Right ventricle myocardium inferior (tissue), 1 donor: ENCODE measurements around the gene EIF2B4. TPM values are rescaled to one million over a fixed set of nuclear protein-coding genes. Genes with fewer than 3 reads are reported as not detected.
"Not testable (repeated sequence)": the region's sequence is repeated elsewhere in the genome, so short reads cannot be mapped to it uniquely, and the experiment has no call there.

ENCODE experiments used
- ATAC-seq: fragments of 200-7000 bp; cut with Tn5 transposase; one replicate; pipeline ENCODE4 v1.9.1; 2020; ENCODE audit warnings: mild to moderate bottlenecking, moderate library complexity
- DNase-seq: peaks from one replicate; pipeline ENCODE4 v3.0.0; 2021; ENCODE audit errors: missing footprints
- intact Hi-C: fragments of 100-400 bp; cut with DNase I; formaldehyde crosslinking; loops from one replicate; pipeline ENCODE4 v1.11.0; 2022
- total RNA-seq: library from RNA; stranded (reverse); fragmentation: NEBNext Ultra II Directional; extraction: Animal tissue kit (Norgen Biotek cat#: 25700); gene quantifications from one replicate; pipeline ENCODE4 v1.2.1, GENCODE V29; 2021
- donor health status: DM: no; HTN: yes; CAD: no; lungs with severe emphysema.

The EIF2B4 gene
- total RNA-seq, 1 donor from 2014 or later, result 40.3 TPM

DNA sequence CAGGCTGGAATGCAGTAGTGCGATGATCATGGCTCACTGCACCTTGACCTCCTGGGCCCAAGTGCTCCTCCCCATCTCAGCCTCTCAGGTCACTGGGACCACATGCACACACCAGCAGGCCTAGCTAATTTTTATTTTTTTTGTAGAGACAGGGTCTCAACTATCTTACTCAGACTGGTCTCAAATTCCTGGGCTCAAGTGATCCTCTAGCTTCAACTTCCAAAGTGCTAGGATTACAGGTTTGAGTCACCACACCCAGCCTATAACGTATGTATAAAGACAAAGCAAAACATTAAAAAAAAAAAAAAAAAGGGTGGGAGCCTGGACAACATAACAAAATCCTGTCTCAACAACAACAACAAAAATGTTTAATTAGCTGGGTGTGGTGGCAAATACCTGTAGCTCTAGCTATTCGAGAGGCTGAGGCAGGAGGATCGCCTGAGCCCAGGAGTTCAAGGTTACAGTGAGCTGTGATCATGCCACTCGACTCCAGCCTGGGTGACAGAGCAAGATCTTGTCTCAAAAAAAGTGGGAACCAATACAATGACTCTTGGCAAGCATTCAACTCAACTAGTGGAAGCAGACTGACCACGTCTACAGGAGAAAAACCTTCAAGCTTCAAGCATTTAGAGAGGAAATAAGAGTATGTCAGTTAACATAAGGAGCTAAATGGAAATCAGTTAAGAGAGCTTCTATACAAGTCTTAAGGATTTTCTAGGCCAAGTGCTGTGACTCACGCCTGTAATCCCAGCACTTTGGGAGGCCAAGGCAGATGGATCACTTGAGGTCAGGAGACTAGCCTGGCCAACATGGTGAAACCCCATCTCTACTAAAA, 16.2 kb downstream of the EIF2B4 start:
- ATAC-seq (no peak), DNase-seq (no peak)
- intact Hi-C loops, result loop anchor here (2.0 kb wide), 1 partner anchor 55 kb away; the partner anchor contains the start of gene PPM1G

DNA sequence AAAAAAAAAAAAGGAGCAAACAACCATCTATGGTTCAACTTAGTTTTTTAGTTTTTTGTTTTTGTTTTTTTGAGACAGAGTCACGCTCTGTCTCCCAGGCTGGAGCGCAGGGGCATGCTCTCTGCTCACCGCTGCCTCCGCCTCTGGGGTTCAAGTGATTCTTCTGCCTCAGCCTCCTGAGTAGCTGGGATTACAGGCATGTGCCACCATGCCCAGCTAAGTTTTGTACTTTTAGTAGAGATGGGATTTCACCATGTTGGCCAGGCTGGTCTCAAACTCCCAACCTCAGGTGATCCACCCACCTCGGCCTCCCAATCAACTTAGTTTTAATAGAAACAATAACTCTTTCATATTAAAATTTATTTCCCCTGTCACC, 16.8 kb downstream of the EIF2B4 start:
- intact Hi-C loops, ATAC-seq, DNase-seq: not testable (repeated sequence)

DNA sequence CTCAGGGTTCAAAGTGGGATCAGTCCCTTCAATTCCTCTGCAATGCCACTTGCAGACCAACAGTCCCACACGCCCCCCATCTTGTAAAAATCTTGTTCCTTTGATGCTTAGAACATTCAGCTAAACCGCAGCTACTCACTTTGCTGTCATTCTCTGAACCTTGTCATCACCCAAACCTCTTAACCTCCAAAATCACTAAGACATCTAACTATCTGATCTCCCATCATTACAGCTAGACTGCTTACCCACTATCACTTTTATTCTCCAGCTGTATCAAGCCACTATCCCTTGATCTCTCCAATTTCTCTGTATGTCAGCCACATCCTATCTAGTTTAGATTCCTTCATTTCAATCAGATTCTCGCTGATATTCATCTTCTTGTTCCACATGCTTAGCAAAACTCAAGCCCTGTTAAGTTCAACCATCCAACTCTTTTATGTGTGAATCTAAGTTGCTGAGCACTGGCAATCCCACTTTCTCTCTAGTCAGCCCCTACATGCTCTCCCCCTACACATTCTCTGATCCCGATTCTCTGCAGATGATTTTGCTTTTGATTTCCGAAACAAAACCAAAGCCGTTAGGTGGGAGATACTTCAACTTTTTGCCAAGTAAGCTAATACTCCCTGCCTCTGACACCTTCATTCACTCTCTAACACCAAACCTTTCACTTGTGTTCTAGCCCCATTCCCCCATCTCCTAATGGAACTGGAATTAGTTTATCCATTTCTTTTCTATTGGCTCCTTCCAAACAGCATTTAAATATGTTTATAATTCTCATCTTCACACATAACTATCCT, 18.1 kb downstream of the EIF2B4 start:
- intact Hi-C loops, result no loop called here
- DNase-seq (no peak), ATAC-seq (no peak)

DNA sequence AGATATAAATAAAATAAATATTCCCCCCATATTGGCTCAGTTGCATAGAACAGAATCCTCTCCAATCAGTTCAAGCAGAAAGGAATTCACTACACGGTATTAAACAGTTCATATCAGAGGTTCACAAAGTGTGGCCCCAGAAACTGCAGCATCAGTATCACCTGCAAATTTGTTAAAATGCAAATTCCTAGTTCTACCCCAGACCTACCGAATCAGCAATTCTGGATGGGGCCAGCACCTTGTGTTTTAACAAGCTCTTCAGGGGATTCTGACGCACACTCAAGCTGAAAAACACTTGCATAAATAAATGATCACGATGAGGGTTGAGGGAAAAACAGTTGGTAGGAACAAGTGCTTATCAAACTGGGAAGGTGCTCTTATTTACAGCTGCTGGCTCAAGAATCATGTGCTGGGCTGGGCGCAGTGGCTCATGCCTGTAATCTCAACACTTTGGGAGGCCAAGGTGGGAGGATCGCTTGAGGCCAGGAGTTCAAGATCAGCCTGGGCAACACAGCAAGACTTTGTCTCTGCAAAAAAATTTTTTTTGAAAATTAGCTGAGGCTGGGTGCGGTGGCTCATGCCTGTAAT, 19.9 kb downstream of the EIF2B4 start:
- ATAC-seq, result no peak
- DNase-seq, result no peak
- intact Hi-C loops, result no loop called here

DNA sequence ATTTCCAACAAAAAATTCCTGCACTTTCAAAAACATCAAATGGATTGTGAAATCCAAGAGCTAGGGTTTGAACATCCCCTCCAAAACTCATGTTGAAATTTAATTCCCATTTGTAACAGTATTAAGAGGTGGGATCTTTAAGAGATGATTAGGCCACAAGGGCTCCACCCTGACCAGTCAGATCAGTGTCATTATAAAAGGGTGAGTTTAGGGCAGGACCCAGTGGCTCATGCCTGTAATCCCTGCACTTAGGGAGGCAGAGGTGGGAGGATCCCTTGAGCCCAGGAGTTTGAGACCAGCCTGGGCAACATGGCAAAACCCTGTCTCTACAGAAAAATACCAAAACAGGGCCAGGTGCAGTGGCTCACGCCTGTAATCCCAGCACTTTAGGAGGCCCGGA, 22.5 kb downstream of the EIF2B4 start:
- DNase-seq, result no peak
- no peak for ATAC-seq
- intact Hi-C loops, result no loop called here

DNA sequence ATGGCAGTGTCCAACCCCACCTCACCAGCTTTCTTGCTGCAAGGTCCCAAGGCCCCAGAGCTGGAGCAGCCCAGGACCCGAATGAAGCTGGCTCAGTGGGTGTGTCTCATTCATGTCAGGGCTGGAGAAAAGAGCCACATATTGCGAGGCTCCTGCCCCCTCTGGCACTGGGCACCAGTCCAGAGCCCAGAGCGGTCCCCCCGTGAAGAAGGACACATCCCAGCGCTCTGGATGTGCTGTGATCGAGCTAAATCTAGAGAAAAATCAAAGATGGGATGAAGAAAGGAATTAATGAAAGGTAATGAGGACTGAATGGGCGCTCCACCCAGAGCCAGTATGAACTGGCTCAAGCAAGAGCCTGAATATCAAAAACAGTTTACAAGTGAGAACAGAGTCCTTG, 34.0 kb downstream of the EIF2B4 start:
- intact Hi-C loops, result no loop called here
- DNase-seq, result no peak
- ATAC-seq, result no peak

DNA sequence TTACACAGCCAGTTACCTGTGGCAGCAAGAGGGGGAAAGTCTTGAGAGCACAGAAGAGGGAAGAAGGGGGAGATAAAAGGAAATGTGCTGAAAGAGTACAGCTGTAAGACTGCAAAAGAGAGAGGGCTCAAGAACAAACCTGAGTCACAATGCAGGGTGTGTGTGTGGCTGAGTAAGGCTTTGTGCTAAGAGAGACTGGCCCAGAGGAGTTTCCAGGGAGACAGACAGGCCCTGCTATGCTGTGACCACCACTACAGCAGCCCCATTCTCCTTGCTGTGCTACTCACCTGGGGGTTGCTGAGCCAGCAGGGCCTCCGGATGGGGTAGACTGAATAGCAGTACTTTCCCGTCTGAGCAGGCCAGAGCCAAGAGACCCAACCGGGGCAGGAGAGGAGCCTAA, 34.8 kb downstream of the EIF2B4 start:
- no peak for DNase-seq
- intact Hi-C loops, result no loop called here
- no peak for ATAC-seq

DNA sequence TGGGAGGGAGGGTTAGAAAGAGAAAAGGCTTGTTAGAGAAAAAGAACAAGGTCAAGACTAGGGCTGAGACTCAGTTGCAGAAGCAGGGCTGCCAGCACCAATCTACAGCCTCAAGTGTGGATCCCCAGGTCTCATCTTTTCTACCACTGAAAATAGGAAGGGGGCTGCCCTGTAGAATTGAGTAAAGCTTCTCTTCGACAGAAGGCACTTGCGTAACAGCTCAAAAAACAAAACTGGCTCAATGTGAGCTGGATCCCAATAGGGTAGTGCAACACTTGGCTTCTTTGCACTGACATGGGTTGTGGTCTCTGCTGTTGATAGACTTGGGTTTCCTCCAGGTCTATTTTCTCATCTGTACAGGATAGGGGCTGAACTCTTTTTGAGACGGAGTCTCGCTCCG, 45.4 kb downstream of the EIF2B4 start:
- intact Hi-C loops, result no loop called here
- DNase-seq (no peak), ATAC-seq (no peak)

DNA sequence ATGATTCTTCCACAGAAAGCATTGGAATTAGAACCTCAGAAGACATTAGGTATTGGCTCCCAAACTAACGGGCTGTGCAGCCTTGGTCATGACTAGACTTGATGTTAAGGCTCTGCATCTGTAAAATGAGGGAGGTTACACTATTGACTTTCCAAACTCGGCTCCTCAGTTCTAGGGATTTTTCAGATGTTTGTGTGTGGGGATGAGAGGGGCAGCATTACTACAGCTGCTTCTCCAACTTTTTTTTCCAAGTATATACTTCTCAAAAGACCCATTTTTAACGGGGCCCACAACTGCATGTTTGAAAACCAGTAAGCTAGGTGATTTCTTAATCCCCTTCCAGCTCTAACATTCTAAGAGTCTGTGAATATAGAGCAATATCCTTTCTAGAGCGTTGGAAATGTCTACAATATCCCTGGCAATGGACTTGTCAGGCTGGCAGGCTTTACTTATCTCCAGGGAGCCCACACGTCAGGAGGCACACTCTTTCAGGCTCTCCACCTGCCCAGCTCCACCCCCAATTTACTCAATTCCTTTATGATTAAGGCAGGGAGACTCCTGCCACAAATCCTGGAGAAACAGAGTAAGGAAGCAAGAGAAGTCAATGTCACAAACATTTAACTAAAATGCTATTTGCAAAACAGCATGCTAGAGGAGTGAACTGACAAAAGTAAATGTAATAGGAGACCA, 46.4 kb downstream of the EIF2B4 start:
- no peak for DNase-seq
- no peak for ATAC-seq
- intact Hi-C loops, result loop anchor here (1.0 to 2.0 kb wide), 2 partner anchors 41 to 47 kb away; partner anchors contain the start of genes EIF2B4, SNX17 and TRIM54

DNA sequence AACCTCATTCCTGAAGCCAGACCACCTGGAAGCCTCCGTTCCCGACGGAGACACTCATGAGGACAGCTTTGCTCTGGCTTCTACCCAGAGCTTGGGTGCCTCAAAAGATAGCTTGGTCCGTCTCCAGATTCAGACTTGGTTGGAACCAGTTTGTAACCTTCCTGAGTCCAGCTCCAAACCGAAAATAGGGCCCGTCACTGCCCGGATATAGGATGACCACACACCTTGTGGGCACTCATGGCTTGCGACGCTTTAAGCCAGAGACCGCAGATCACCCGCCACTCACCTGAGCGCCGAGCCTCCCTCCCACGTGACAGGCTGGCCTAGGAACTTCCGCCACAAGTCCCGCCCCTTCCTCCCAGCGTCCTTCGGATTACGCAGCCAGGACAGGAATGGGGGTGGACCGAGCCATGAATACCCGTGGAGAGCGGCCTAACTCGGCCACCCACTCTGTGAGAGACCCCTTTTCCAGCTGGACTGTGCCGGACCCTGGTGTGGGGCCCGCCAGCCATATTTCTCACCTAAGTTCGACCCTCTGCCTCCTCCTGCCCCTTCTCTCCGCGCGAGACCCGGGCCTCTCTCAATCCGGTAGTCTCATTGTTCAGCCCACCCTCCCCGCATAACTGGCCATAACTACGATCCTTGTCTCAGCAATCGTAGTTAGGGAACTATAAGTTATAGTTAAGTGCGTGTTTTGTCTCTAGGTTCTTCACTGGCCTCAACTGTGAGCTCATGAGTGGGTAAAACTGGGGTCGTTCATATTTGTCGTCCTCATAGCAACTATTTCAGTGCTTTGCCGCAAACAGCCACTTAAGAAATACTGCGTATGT, 47.2 kb downstream of the EIF2B4 start, which contains the start of gene MPV17:
Gene MPV17 (minus strand): TSS at position 332 of the 830 bp plus-strand sequence. CDS start 580 bp downstream, outside the sequence.
- ATAC-seq, result peak; percentile 96
- peak; percentile 95 for DNase-seq
- intact Hi-C loops, result loop anchor here (1.0 to 2.0 kb wide), 2 partner anchors 41 to 48 kb away; partner anchors contain the start of genes EIF2B4, SNX17 and TRIM54

DNA sequence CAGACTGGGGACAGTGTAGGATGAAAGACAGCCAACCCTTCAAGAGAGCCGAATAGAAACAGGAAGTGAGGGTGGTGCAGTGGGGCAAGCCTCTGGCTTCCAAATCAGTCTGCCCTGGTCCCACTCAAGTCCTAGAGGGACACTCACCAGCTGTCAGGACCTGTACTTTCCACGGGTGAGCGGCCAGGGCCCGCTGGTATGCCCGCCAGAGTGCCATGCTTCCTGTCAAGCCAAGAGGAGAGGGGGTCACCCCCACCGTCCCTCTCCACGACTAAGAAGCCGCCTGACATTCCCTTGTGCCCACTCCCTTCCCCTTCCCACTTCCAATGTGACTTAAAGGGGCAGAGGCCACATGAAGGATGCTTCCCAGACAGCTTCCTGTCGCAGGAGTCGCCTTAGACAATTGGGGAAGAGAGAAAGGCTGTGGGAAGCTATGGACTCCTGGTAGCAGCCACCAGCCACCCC, 47.8 kb downstream of the EIF2B4 start:
- intact Hi-C loops, result loop anchor here (2.0 kb wide), 1 partner anchor 48 kb away; the partner anchor contains the start of genes EIF2B4 and SNX17
- DNase-seq, result no peak
- ATAC-seq, result peak; percentile 6

DNA sequence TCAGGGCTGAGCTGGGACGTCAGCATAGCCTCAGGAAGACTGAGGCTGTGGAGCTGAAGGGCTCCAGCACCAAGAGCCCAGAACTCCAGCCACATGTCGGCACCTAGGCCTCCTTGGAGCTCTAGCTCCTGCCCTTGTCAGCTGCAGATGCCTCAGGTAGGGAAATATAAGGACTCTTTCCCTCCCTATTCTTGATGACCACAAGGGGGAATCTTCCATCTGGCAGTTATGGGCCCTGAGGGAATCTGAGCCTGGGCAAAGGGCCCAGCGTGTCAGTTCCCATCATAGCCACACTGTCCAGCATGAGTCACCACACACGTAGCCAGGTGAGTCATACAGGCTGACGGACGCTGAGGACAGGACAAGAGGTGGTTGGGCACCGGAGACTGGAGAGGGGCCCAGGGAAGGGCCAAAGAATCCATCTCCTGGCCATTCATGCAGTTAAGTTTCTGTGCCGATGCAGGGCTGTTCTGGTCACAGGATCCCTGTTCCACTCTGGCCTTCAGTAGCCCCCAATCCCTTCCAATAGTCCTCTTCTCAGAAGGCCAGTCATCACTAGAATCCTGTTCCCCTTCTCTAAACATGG, 49.1 kb downstream of the EIF2B4 start:
- intact Hi-C loops, result no loop called here
- DNase-seq, result no peak
- peak; percentile 65 for ATAC-seq

DNA sequence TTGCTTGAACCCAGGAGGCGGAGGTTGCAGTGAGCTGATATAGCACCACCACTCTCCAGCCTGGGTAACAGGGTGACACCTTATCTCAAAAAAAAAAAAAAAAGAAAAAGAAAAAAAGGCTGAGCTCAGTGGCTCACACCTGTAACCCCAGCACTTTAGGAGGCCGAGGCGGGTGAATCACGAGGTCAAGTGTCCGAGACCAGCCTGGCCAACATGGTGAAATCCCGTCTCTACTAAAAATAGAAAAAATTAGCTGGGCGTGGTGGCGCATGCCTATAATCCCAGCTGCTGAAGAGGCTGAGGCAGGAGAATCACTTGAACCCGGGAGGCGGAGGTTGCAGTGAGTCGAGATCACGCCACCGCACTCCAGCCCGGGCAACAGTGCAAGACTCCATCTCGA, 50.3 kb downstream of the EIF2B4 start:
- intact Hi-C loops, DNase-seq, ATAC-seq: not testable (repeated sequence)

DNA sequence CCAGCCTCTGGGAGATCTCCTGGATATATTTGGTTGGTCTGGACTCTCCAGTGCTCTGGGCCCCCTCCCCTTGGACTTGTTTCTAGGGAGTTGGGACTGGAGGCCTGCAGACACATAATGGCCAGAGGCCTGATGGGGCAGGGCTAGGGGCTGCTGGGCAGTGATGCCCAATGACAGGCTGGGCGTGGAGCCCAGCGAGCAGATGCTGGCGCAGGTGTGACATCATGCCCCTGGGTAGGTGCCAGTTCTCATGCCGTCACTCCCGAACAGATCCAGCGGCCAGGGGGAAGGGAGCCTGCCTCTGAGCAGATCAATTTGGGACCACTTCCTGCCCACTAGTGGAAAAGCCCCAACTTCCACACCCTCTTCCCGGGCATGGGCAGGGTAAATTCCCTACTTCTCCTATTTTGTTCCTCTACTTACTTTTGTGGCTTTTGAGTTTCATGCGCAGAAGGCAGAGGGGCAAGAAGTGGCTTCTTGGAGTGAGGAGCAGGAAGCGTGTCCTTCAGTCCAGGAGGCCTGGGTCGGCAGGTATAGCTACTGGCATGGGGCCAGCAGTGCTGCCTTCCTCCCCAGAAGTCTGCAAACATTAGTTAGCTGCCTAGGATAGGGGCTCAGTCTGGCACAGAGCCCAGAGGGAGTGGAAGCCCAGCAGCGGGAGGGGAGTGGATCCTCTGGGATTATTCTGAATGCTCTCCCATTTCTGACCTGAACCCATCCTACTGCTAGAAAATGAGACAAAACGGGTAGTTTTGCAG, 53.3 kb downstream of the EIF2B4 start:
- DNase-seq, result no peak
- intact Hi-C loops, result no loop called here
- ATAC-seq, result no peak

DNA sequence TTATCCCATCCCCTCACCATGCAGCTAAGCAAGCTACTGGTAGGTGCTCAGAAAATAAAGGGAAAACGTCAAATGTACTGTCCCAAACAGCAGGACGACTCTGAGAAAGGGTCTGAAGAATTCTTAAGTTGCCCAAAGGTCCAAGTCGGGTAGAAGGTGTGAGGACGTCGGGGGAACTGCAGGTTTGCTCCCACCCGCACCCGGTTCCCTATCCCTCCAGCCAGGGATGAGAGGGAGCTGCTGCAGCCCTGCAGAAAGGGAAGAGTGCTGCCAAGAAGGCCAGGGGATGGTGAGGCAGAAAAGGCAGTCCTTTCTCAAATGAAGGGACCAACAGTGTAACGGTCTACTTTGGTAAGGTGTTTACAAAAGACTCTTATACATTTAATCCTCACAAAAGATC, 55.0 kb downstream of the EIF2B4 start:
- DNase-seq (no peak), ATAC-seq (no peak)
- intact Hi-C loops, result no loop called here

DNA sequence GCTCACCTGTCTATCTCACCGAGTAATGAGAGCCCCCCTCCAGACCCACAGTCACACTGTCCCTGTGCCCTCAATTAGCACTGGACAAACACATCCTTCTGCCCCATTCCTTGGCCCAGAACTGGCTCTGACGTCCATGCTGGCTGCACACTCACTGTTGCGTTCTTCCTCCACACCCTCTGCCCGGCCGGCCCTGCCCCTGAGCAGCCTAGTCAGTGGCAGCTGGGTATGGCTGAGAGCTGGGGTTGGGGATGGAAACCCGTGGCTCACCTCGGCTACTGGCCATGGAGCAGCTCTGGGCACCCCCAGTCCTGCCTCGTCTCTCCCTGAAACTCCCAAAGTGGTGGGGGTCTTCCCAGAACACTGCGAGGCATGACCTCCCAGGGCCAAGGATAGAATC, 55.4 kb downstream of the EIF2B4 start:
- DNase-seq (no peak), ATAC-seq (no peak)
- intact Hi-C loops, result no loop called here
